ENCODE measurements around the gene LDAF1.
"Not testable (repeated sequence)": the region's sequence is repeated elsewhere in the genome, so short reads cannot be mapped to it uniquely, and the experiment has no call there.

Gene LDAF1

DNA sequence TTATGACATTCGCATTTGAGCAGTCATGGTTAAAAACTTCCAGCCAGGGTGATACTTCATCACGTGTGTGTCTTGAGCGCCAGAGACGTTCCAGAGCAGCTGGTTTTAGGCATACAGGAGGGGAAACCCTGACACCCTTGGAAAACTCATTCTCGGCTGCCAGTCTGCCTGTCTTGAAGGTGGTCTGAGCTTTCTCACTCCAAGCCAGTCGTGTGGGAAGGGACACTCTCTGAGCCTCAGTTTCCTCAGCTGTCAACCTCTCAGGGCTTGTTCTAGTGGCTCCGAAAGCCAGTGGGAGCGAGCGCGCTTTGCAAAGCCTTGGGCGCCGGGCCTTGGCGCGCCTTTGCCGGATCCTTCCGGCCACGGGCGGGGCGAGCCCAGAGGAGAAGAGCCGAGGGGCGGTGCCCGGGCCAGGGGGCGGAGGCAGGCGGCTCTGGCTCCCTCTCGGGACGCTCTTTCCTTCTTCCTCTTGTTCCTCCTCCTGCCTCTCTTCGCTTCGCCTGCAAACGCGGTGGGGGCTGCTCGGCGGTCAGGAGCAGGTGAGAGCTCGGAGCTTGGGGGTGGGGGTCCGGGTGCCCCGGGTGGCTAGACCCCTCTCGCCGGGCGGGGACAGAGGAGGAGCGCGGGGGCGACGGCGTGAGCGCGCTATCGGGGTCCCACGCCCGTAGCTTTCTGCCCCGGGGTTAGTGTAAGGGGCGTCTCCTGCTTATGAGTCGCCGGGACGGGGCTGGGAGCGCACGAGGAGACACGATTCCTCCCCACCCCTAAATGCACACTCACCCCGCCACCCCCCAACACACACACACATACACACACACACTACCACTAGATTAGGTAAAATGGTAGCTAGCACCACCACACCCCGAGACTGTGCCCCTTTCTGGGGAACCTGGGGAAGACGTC, at the start of gene LDAF1:
LDAF1 (plus strand) TSS at position 467 of the 903 bp plus-strand sequence. CDS start 2,509 bp downstream, outside the sequence.
- peak; percentile 9 to 77 (median 58) for DNase-seq

DNA sequence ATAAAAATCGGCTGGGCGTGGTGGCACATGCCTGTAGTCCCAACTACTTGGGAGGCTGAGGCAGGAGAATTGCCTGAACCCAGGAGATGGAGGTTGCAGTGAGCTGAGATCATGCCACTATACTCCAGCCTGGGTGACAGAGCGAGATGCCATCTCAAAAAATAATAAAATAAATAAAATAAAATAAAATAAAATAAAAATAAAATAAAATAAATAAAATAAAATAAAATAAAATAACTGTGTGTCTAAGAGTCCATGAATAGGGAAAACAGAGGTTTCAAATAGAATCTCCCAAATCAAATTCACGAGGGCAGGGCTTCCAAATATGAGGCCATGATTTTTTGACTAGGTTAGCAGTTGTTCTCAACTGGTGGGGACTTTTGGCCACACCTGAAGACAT, 42.9 kb upstream of the LDAF1 start:
- not testable (repeated sequence) for DNase-seq

DNA sequence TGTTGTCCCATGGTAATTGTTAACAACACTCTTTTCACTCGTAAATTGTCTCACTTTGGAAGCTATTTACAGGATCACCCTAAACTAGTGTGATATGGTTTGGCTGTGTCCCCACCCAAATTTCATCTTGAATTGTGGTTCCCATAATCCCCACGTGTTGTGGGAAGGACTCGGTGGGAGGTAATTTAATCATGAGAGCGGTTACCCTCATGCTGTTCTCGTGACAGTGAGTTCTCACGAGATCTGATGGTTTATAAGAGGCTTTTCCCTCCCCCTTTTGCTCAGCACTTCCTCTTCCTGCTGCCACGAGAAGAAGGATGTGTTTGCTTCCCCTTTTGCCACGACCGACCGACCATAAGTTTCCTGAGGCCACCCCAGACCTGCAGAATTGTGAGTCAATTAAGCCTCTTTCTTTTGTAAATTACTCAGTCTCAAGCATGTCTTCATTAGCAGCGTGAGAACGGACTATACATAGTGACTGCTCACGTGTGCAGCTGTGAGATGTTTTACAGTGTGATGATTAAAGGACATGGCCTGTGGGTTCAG, 42.3 kb upstream of the LDAF1 start:
- no peak for DNase-seq

DNA sequence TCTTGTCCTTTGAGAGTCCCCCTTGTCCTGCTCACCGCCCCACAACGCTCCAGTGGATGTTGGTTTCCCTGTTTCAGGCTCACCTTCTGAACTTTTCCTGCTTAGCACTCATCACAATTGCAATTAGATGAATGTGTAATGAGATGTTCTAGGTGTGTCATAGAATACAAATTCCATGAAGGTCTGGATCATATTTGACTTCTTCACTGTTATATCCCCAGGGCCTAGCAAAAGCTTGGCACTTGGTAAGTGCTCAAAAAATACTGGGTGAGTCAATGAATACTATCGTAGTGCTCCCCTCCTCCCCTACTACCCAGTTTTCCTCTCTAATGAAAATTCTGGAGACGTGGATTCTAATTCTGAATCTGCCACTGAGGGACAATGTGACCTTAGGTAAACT, 40.9 kb upstream of the LDAF1 start:
- DNase-seq: no peak

DNA sequence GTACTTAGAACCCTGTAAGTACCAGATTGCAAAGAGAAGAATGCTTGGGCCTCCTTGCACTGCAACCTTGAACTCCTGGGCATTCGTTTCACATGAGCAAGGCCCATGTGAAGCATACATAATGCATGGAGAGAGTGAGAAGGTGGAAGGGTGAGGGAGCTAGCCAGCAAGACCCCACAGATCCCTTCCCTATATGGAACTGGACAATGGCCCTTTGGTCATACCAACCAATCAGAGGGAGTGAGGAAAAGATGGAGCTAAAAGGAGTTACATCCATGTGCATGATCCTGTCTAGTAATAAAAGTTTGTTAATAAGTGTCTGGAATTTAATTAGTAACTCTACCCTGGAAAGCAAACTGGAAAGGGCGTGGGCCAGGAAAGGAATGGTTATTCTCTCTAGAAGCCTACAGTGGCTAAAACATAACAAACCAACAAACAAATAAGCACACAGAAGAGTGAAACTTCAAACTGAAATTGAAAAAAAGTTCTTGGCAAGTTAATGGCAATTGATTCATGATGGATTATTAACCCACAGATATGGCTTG, 37.4 kb upstream of the LDAF1 start:
- no peak for DNase-seq

DNA sequence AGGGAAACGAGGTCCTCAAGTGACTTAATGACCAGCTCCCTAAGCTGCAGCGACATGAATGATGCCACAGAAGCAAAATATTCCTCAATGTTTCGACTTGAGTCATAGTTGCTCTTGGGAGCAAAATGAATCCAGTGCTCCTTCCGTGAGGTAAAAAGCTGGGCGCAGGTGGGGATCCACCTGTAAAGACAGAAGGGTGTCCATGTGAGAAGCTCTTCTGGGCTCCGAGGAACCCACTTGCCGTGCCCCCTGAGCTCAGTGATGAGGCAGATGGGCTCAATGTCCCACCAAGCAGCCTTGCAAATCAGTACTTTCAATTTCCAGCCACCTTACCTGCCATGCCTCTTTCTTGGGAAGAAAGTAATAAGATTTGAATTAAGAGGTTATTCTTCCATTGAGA, 33.3 kb upstream of the LDAF1 start:
- DNase-seq: no peak

DNA sequence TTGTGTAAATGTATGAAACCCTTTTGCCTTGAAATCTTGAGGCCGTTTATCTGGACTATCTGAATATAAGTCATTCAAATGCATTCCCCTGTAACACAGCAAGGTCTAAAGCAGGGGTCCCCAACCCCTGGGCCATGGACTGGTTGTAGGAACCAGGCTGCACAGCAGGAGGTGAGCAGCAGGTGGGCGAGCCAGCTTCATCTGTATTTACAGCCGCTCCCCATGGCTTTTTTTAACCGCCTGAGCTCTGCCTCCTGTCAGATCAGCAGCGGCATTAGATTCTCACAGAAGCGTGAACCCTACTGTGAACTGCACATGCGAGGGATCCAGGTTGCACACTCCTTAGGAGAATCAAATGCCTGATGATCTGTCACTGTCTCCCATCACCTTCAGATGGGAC, 32.0 kb upstream of the LDAF1 start:
- no peak for DNase-seq

DNA sequence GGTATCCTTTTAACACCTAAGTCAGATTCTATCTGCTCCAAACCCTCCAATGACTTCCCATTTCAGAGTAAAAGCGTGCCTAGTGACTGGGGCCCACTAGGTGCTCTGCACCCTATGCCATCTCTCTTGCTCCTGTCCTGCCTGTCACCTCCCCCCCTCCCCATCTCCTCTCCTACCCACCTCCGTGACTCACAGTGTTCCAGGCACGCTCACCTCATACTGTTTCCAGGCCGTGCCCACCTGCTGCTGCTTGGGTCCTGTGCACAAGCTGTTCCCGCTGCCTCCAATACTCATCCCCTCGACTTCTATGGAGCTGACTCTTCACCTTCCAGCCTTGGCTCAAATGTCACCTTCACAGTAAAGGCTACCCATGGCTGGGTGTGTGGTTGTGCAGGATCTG, 29.5 kb upstream of the LDAF1 start:
- DNase-seq: no peak

DNA sequence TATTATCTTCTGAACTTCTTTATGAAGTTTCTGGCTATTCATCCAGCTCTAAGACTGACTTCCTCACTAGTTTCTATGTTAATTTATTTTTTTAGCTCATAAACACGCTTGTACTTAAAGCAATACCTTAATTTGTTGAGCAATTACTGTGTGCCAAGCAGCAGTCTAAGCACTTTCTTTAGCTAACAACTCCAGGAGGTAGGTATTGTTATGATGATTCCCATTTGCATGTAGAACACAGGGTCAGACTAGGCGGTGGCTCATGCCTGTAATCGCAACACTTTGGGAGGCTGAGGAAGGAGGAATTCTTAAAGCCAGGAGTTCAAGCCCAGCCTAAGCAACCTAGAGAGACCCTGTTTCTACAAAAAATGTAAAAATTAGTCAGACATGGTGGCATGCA, 27.7 kb upstream of the LDAF1 start:
- DNase-seq: no peak

DNA sequence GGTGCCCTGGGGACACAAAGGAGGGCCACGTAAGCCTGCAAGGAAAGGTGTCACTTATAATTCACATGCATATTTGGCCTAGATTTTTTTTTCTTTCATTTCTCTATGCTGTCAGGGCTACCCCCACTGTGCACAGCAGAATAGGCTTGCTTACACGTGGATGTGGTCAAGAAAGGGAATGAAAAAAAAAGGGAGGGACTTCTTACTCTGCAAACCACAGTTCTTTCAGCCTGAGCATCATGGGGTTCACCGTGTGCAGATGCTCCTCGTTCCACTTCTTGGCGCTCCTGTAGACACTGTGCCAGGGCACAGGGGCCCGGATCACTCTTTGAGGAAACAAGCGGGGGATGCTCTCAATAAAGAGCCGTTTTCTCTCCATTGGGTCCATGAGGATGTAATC, 24.4 kb upstream of the LDAF1 start:
- no peak for DNase-seq

DNA sequence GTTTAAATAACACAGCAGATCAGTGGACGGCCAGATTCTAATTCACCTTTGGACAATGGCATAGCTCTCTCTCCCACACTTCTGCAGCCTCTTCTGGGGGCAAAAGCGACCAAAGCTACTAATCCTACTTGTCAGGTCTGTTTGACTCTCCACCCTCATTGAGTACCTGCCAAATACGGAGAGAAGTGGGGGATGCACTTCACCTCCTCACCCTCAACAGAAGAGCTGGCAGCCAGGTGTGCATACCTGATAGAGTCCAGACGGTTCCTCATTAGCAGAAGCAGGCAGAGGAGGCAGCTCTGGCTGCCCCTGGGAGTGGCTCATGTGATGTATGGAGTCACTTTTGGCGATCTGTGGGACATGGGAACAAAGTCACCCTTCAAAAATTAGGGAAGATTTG, 12.7 kb upstream of the LDAF1 start:
- no peak for DNase-seq

DNA sequence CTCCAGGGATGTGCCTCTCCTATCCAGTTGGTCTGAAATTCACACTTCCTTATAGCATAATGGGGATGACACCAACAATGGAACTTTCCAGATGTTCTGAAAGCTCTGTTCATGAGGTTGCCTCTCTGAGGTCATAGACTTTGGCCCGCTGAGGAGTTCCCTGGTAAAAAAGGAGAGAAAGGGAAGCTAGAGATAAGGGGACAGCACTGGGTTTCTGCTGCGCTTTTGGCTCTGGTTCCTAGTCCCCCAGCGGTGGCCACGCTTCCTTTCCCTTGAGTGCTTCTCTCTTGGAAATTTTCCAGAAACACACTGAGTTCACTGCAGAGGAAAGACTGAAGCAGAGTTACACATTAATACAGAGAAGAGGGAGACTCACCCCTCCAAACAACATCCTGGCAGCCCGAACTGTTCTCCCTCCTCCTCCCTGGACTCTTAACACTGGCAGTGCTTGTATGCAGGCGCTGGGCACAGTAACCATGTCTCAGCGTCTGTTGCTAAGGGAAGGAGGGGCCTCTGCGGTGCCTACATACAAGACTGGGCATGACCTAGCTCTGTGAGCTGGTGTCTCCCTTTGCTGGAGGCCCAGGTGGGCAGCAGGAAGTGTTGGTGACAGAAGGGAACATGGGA, 8.0 kb upstream of the LDAF1 start, which contains the start of gene DNAH3:
DNAH3 (minus strand) TSS at position 472 of the 627 bp plus-strand sequence. CDS start 527 bp downstream, outside the sequence.
- DNase-seq: no peak

DNA sequence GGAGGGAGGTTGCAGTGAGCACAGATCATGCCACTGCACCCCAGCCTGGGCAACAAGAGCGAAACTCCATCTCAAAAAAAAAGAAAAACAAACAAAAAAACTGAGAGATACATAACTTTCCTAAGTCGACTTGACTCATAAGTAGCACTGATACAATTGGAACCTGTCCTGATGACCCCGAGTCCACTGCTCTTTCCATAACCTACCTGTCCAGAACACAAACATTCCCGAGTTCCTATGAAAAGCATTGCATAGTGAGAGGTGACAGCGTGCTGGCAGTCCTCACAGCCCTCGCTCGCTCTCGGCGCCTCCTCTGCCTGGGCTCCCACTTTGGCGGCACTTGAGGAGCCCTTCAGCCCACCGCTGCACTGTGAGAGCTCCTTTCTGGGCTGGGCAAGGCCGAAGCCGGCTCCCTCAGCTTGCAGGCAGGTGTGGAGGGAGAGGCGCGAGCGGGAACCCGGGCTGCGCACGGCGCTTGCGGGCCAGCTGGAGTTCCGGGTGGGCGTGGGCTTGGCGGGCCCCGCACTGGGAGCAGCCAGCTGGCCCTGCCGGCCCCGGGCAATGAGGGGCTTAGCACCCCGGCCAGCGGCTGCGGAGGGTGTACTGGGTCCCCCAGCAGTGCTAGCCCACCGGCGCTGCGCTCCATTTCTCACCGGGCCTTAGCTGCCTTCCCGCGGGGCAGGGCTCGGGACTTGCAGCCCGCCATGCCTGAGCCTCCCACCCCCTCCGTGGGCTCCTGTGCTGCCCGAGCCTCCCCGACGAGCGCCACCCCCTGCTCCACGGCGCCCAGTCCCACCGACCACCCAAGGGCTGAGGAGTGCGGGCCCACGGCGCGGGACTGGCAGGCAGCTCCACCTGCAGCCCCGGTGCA, 6.1 kb upstream of the LDAF1 start:
- DNase-seq: not testable (repeated sequence)

DNA sequence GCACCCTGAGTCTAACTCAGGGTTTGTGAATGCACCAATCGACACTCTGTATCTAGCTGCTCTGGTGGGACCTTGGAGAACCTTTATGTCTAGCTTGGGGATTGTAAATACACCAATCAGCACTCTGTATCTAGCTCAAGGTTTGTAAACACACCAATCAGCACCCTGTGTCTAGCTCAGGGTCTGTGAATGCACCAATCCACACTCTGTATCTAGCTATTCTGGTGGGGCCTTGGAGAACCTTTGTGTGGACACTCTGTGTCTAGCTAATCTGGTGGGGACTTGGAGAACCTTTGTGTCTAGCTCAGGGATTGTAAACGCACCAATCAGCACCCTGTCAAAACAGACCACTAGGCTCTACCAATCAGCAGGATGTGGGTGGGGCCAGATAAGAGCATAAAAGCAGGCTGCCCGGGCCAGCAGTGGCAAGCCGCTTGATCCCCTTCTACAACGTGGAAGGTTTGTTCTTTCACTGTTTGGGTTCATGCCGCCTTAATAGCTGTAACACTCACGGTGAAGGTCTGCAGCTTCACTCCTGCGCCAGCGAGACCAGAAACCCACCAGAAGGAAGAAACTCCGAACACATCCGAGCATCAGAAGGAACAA, 5.2 kb upstream of the LDAF1 start:
- DNase-seq: not testable (repeated sequence)

DNA sequence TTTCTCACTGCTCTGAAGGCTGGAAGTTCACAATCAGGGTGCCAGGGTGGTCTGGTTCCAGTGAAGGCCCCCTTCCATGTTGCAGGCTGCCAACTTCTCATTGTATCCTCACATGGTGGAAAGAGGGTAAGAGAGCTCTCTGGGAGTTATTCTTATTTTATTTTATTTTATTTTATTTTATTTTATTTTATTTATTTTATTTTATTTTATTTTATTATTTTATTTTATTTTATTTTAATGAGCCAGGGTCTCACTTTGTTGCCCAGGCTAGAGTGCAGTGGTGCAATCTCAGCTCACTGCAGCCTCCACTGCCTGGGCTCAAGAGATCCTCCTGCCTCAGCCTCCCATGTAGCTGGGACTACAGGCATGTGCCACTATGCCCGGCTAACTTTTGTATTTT, 2.5 kb upstream of the LDAF1 start:
- not testable (repeated sequence) for DNase-seq

DNA sequence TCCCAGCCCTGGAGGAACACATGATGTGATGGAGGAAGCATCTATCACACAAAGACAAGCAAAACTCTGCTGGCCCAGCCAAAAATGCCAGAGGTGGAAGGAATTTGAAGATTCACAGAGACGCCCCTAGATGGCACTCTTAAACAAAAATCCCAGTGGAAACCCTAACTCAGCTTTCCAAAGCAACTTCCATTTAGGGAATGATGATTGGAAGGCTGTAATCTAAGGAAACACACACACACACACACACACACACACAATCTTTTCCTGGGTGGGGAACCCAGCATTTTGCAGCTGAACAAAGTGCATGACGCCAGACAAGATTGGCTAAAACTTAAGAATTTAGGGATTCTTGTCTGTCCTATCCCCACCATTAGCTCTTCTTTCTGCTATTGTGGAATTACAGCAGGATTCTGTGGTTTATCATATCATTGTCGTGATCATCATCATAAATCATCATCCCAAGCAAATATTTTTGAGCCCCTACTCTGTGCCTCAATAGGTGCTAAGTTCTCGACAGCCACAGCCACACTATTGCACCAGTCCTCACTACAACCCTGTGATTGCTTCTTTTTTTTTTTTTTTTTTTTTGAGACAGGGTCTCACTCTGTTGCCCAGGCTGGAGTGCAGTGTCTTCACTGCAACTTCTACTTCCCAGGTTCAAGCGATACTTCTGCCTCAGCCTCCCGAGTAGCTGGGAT, 1.6 kb upstream of the LDAF1 start:
- no peak for DNase-seq

DNA sequence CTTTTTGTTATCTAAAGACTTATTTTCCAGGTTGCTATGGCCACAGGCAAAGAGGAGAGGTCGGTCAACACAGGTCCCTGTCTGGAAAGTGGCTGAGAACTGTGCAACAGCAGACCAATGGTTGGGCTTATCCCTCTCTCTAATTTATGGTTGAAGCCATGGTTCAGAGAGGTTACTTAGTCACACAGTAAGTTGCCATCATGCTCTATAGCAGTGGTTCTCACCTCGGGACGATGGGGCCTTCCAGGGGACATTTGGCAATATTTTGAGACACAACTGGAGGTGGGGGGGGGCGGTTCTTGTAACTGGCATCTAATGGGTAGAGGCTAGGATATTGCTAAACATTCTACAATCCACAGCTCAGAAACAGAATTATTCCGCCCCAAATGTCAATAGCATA, 842 bp upstream of the LDAF1 start:
- DNase-seq: no peak

DNA sequence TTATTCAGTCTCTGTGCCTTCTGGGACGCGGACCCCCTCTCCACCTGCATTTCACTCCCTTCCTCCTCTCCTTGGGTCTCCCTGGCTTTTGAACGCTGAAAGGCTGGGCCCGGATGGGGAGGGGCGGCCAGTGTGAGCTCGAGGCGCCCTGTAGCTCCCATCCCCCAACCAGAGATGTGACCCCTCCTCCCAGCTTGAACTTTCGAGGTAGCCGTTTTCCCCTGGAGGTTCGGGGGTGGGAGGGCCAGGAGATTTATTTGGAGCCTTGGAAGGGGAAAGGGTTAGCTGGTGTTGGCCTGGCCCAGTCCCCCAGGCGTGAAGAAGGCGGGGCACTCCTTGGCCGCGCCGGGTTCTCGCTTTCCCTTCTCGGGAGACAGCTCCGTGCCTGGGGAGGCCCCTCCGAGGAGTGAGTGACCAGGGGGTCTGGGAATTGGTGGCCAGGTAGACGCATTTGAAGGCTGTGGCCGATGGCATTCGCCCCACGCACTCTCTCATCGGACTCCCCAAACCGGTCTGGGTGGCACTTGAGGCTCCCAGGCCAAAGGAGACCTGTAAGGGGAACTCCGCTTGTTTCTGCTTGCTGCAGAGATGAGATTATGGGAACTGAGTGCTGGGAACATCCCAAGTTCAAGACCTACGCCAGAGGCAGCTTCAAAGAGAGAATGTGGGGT, 942 bp downstream of the LDAF1 start:
- DNase-seq: no peak

DNA sequence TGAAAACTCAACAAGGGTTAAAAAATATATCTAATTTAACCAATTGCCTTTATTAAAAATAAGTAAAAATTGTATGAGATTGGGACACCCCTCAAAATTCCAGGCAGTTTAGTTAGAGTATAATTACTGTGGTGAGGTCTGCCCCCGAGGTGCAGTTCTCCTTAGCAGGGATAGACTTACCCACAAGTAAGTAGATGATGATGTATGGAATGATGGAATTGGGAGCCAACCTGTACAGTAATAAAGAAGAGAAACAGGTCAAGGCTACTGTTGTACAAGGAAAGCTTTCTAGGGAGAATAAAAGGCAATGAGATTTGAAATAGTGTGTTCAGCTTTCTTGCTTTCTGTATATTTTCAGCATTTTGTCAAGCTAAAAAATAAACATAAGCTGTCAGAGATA, 1.8 kb downstream of the LDAF1 start:
- DNase-seq: no peak

DNA sequence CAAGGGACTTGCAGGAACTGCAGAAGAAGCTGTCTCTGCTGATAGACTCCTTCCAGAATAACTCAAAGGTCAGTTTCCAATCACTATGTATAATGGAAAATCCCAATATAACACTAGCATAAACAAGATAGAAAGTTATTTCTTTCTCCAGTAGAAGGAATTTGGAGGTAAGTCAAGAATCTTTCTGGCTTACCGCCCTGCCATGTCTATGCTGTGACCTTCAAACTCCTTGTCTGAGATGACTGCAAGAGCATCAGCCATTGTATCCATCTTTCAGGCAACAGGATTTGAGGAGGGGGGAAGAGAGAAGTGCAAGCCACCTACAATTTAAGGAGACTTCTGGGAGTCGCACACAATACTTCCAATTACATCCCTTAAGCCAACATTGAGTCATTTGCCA, 2.7 kb downstream of the LDAF1 start:
- DNase-seq: no peak

DNA sequence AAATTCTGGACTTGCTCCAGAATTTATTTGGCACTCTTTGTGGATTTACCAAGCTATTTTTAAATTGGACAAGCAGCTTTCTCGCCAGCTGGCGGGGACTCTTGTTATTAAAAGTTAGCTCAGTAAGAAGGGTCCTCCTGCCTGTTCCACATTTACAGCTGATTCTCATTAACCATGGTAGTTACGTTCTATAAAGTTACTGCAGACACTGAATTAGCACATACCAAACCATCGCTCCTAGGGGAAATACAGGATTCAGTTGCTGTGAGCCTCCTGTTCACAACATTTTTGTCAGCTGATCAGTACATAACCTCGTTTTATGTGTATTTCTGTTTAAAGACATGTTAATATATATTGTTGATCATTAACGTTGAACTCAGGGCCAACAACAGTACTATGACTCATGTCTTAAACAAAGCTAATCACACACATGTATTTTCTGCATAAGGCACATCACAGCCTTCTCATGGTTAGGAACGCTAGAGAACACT, 4.2 kb downstream of the LDAF1 start:
- DNase-seq: no peak
